NCI-H226 (cell line): ENCODE results near the gene EEFSEC.

ENCODE experiments used
- DNase-seq: peaks from one replicate; pipeline ENCODE4 v3.0.0-alpha.2; 2015

The EEFSEC gene

DNA sequence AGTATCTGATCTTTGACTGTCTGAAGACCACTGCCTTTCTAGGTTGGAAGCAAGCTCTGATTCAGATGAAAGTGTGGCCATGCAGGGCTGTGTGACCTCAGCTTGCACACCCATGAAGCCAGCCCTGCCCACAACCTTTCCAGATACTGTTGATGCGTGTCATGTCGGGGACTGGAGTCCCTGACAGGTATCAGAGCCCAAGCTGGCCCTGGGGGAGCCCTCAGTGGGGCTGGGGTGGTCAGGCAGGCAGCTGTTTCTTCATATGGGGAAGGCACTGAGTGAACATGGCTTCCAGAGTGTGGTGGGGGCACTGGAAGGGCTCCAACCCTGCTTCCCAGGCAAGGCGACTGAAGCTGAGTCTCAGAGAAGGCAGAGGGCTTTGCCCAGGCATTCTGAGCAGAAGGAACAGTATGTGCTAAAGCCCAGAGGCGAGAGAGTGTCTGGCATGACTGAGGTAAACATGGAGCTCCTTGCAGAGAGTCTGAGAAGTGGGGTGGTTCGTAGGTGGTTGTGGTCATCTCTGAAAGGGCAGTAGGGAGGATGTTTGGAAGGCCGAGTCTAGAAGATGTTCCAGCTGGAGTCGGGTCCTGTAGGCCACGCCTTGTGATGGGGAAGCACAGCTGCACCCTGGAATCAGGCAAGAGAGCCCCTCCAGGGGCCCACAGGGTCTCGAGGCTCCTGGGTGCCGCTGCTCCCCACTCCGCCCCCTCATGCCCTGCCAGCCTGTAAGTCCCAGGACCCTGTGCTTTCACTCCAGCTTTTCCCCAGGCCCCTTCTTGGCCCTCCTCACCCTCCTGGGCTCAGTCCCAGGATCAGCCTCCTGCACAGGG is 122.2 kb downstream of the EEFSEC start:
- DNase-seq, result no peak

DNA sequence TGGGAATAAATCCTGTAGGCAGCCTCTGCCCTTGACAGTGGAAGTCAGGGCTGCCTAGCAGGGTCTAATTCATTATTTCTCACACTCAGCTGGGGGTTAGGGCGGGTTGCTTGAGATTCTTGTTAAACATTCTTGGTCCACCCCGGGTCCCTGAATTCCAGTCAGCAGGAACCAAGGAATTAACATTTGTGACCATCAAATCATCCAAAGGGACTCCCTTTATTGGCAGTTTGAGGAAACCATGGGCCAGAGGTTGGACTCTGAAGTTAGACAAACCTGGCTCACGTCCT is 122.8 kb downstream of the EEFSEC start:
- DNase-seq, result no peak

- no peak for DNase-seq
These were observed 123.4 kb downstream of the EEFSEC start for GRCh38 chr3:128276577-128277183.

DNA sequence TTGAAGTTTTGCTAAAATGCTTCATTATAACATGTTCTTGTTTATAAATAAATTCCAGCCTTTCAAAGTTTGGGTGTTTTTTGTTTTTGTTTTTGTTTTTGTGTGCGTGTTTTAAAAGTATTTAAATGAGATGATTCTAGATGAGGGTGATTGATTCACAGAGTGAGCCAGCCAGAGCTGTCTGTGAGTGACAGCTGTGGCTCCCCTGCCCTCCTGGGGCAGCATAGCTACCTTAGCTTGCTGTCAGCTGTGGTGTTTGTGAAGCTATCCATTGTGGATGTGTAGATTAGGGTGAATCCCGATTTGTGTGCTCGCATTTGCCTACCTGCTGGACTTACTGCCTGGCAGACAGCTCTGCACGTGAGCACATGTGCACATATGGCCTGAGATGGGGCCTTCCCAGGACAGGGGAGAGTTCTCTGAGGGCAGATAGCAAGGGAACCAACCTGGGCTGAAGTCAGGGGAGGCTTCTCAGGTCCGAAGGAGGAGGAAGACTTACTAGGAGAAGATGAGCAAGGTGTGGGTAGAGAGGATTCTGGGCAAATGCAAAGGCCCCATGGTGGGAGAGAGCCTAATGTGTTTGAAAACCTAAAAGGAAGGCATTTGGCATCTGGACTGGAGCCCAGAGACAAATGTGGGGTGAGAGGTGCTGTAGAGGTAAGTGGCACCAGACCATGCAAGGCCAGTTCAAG is 124.2 kb downstream of the EEFSEC start:
- DNase-seq, result no peak

- no peak for DNase-seq
These were observed 124.8 kb downstream of the EEFSEC start for GRCh38 chr3:128278130-128278529.

DNA sequence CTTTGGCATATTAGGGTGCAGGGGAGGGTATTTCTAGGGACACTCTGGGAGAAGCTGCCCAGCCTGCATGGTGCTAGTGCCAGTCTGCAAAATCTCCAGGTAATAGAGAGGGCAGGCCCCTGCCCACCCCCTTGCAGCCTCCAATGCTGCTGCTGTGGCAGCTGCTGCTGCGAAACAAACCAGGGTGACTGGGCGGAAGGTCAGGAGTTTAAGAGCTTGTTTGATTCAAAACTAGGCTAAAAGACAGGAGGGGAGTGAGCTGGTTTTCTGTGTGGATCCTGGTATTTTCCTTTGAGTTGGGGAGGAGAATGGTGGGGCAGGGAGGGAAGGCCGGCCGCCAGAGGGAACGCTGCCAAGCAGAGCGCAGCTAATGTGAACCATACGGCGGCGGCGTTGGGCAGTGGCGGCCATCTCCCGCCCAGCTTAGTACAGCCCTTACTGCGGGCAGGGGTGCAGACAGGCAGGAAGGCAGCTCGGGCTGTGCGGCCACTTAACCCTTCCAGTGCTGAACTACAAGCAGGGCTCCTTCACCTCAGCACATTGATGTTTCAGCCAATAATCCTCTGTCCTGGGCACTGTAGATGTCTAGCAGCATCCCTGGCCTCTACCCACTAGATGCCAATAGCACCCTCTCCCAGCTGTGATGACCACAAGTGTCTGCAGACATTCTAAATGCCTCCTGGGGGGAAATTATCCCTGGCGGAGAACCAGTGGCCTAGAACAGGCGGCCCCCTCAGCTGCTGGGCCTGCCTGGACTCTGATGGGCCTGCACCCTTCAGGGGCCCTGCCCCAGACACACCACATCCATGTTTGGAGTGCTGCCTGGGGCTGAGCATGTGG is 125.7 kb downstream of the EEFSEC start:
- no peak for DNase-seq

DNA sequence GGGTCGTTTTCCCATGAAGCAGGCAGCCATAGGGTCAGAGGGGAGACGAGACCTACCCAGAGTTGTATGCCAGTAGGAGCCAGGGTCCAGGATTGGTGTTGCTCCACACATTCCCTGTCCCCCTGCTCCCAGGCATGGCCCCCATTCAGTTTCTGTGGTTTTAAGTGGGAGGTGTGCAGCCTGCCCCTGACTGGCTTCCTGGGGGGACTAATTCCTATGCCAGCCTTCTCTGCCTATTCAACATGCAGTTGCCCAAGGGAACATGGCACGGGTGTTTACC is 126.3 kb downstream of the EEFSEC start:
- DNase-seq, result no peak

- DNase-seq, result no peak
These were observed 127.3 kb downstream of the EEFSEC start for GRCh38 chr3:128280481-128281052.

DNA sequence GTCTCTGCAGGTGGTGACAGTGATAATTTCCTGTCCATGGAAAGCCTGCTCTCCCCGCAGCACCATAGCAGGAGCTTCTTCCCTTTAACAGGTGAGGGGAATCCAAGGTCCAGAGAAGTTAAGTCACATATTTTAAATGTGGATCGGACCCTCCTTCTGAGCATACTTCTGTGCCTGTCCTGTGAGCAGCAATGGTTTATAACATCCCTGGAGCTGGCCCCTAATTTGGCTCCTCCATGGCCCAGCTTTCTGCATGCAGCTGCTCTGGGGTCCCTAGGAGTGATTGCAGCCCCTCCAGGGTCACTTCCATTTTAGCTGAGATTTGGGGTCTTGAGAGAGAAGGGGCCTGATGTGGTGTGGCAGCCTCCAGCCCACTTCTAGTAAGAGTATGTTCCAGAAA is 127.8 kb downstream of the EEFSEC start:
- DNase-seq, result no peak

DNA sequence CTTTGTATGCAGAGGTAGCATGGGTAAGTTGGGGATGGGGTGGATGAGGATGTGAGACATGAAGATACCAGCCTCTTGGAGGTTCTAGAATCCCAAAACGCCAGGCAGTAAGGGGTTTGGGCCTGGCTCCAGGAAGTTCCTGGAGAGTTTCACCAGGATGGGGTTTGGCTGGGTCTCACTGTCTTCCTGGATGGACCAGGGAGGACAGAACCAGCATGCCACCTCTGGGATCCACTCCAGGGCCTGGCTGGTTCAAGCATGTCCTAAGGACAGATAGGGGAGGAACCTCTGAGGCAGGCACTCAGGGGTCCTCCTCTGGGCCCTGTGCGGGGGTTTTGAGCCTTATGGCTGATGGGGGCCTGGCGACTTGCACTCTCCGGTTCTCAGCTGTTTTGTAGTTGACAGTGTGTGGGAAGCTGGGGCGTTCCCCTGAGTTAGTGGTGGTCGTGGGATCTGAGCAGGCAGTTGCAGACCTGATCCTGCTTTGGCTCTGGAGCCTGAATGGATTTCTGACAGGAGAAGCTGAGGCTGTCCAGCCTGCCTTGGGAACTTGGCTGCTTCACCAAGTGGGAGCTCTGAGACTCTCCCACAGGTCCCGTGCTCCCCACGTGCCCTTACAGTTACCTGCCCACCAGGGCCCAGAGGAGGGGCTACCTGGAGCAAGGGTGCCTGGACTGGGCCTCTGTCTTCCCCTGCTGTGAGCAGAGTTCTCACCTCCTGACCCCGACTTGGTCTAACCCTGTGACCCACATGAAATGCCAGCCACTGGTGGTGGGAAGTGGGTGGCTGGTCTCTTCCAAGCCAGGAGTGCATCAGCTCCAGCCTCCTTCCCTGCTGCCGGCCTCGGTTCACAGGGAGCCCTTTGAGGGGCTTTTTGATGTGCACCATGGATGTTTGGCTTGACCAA is 128.4 kb downstream of the EEFSEC start:
- DNase-seq, result no peak

DNA sequence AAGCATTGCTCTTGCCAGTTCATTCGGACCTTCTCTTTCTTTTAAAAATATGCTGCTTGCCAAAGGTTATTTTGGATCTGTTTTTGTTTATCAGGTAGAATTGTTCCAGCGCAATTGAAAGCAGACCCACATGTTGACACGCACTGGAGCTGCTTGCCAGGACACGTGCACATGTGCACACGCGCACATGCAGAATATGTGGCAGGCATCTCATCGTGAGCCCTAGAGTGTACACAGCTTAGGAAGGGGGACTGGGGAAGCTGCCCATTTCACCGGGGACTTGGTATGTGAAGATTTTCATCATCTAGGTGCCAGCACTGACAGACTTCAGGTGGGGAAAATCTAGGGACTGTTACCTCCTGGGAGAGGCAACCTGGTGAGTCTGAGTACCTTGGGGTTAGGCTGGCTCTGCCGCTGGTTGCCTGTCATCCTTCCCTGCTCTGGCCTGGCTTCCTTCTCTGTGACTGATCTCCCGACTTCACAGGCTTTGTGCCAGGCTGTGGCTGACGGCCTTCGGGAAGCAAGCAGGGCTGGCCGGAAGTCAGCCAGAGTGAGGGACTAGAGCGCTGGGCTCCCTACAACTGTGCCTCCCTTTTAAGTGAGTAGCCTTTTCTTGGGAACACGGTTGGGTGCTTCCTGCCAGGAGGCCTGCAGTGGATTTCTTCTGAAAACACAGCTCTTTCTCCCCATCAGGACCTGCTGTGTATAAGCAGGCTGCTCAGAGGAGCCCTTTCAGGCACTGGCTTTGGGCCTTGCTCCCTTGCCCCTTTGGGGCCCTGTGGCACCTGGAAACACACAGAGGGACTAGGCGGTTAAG is 129.3 kb downstream of the EEFSEC start:
- no peak for DNase-seq

- DNase-seq, result no peak
These were observed 130.1 kb downstream of the EEFSEC start for GRCh38 chr3:128283421-128283820.

- DNase-seq, result no peak
These were observed 132.0 kb downstream of the EEFSEC start for GRCh38 chr3:128285042-128285966.

- no peak for DNase-seq
These were observed 132.7 kb downstream of the EEFSEC start for GRCh38 chr3:128285967-128286321.

GRCh38 chr3:128286691-128287090 is 133.4 kb downstream of the EEFSEC start:
- DNase-seq, result no peak

- no peak for DNase-seq
These were observed 133.9 kb downstream of the EEFSEC start for GRCh38 chr3:128287216-128287615.

- no peak for DNase-seq
These were observed 136.3 kb downstream of the EEFSEC start for GRCh38 chr3:128289534-128289933.

GRCh38 chr3:128290484-128290883 is 137.2 kb downstream of the EEFSEC start:
- no peak for DNase-seq

DNA sequence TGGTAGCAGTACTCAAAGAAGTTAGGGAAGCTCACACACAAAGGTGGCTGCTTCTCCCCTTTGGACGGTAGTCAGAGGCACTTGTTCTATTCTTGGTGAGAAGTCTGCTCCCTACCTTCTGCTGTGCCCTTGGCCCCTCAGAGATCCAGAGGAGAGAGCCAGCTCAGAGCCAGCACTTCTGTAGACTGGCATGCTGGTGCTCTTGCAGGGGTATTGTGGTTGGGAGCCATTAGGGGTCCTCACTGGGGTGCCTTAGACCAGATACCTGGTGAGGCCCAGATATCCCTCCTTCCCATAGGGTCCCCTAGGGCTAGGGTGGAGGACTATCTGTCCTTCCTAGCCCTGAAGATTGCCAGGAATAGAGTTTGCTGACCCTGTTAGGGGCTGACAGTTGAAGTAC is 140.6 kb downstream of the EEFSEC start:
- no peak for DNase-seq

- no peak for DNase-seq
These were observed 141.8 kb downstream of the EEFSEC start for GRCh38 chr3:128294999-128295468.
